Progenitor cell of endocrine pancreas (in vitro differentiated cells): ENCODE results near the gene TGFA. TPM values are rescaled to one million over a fixed set of nuclear protein-coding genes. Genes with fewer than 3 reads are reported as not detected.

Experiments used
- DNase-seq: peaks from one replicate; pipeline ENCODE4 v3.0.0; 2021; ENCODE audit warnings: low spot score; ENCODE audit not compliant: unreplicated experiment
- H3K27ac Mint-ChIP-seq: 2 replicates; pipeline ENCODE4 v1.8.0; 2021; ENCODE audit warnings: mild to moderate bottlenecking, moderate library complexity, mixed read lengths
- H3K27me3 Mint-ChIP-seq: 2 replicates; pipeline ENCODE4 v1.8.0; 2021; ENCODE audit warnings: mixed read lengths
- H3K36me3 Mint-ChIP-seq: 2 replicates; pipeline ENCODE4 v1.8.0; 2022; ENCODE audit warnings: mixed read lengths; ENCODE audit not compliant: insufficient read depth
- H3K4me1 Mint-ChIP-seq: 2 replicates; pipeline ENCODE4 v1.8.0; 2021; ENCODE audit warnings: low read depth, mixed read lengths
- H3K4me3 Mint-ChIP-seq: 2 replicates; pipeline ENCODE4 v1.8.0; 2021; ENCODE audit warnings: low read depth, mild to moderate bottlenecking, moderate library complexity, mixed read lengths
- H3K9me3 Mint-ChIP-seq: 2 replicates; pipeline ENCODE4 v1.8.0; 2021; ENCODE audit warnings: low read depth, mixed read lengths
- total RNA-seq: library from RNA; stranded (reverse); gene quantifications from 2 replicates; pipeline ENCODE4 v1.2.1, GENCODE V29; 2021
- TF ChIP-seq, protein P1 (sequence below): fragments of 200-600 bp; sonication (generic); IDR thresholded peaks from one replicate; pipeline ENCODE4 v1.5.0; 2021; ENCODE audit warnings: antibody characterized with exemption, mild to moderate bottlenecking; ENCODE audit not compliant: unreplicated experiment

Gene TGFA
- total RNA-seq, 1 donor from 2014 or later = 3.0 TPM

- TF ChIP-seq, protein P1, sequence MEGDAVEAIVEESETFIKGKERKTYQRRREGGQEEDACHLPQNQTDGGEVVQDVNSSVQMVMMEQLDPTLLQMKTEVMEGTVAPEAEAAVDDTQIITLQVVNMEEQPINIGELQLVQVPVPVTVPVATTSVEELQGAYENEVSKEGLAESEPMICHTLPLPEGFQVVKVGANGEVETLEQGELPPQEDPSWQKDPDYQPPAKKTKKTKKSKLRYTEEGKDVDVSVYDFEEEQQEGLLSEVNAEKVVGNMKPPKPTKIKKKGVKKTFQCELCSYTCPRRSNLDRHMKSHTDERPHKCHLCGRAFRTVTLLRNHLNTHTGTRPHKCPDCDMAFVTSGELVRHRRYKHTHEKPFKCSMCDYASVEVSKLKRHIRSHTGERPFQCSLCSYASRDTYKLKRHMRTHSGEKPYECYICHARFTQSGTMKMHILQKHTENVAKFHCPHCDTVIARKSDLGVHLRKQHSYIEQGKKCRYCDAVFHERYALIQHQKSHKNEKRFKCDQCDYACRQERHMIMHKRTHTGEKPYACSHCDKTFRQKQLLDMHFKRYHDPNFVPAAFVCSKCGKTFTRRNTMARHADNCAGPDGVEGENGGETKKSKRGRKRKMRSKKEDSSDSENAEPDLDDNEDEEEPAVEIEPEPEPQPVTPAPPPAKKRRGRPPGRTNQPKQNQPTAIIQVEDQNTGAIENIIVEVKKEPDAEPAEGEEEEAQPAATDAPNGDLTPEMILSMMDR = no peak
- Mint-ChIP-seq H3K27ac (no peak overlapping the region), H3K4me1 (no peaks in the 10 kb centered on the region)
These were observed 29.5 kb upstream of the TGFA start for GRCh38 chr2:70583091-70583490.

GRCh38 chr2:70580352-70580751 lies 26.7 kb upstream of the TGFA start:
- H3K4me3 Mint-ChIP-seq = no peak overlapping the region
- H3K36me3 Mint-ChIP-seq = no peaks in the 10 kb centered on the region
- peaks cover 11% of the 10 kb centered on the region for H3K27me3 Mint-ChIP-seq
- no peak for DNase-seq
- no peak overlapping the region for H3K27ac Mint-ChIP-seq
- TF ChIP-seq, protein P1 = no peak
- no peaks in the 10 kb centered on the region for H3K4me1 Mint-ChIP-seq
- H3K9me3 Mint-ChIP-seq = peaks cover 6% of the 10 kb centered on the region

More at GRCh38 chr2:70583091-70583490, 29.5 kb upstream of the TGFA start:
- Mint-ChIP-seq H3K4me3 (no peak overlapping the region), H3K9me3 (no peaks in the 10 kb centered on the region), H3K36me3 (no peaks in the 10 kb centered on the region), H3K27me3 (peaks cover 11% of the 10 kb centered on the region)
- no peak for DNase-seq

DNA sequence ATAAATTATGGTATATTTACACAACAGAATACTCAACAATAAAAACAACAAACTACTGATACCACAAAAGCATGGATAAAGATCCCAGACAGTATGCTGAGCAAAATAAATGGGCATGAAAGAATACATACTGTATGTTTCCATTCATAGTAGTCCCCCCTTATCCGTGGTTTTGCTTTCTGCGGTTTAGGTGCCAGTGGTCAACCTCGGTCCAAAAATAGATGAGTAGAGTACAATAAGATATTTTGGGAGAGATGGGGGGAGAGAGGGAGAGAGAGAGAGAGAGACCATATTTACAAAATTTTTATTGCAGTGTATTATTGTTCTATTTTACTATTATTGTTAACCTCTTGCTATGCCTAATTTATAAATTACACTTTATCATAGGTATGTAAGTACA lies 21.0 kb upstream of the TGFA start:
- H3K9me3 Mint-ChIP-seq = peaks cover 7% of the 10 kb centered on the region
- no peaks in the 10 kb centered on the region for H3K27me3 Mint-ChIP-seq
- H3K4me3 Mint-ChIP-seq = no peak overlapping the region
- no peak for DNase-seq
- H3K27ac Mint-ChIP-seq = no peak overlapping the region
- no peaks in the 10 kb centered on the region for H3K36me3 Mint-ChIP-seq
- TF ChIP-seq, protein P1 = no peak
- no peaks in the 10 kb centered on the region for H3K4me1 Mint-ChIP-seq

DNA sequence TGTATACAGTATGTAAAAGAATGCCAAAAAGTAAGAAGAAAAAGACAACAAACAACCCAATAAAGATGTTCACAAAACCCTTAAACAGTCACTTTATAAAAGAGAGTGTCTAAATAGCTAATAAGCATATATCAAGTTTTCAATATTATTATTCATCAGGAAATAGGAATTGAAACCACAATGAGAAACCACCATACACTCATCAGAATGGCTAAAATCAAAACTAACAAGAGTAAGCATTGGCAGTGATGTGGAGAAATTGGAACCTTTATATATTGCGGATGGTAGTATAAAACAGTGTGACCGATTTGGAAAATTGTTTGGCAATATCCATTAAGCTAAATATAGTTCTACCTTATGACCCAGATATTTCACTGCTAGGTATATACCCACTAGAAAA lies 20.5 kb upstream of the TGFA start:
- Mint-ChIP-seq H3K4me1 (no peaks in the 10 kb centered on the region), H3K27me3 (no peaks in the 10 kb centered on the region), H3K36me3 (no peaks in the 10 kb centered on the region), H3K4me3 (no peak overlapping the region), H3K9me3 (peaks cover 7% of the 10 kb centered on the region), H3K27ac (no peak overlapping the region)
- DNase-seq = no peak
- TF ChIP-seq, protein P1 = no peak

GRCh38 chr2:70570041-70570661 lies 16.5 kb upstream of the TGFA start:
- Mint-ChIP-seq H3K4me1 (peaks cover 4% of the 10 kb centered on the region), H3K36me3 (no peaks in the 10 kb centered on the region), H3K9me3 (no peaks in the 10 kb centered on the region), H3K27ac (no peak overlapping the region), H3K27me3 (no peaks in the 10 kb centered on the region), H3K4me3 (no peak overlapping the region)
- no peak for DNase-seq
- TF ChIP-seq, protein P1 = no peak
